K562 (cell line): Measurements from ENCODE around the gene SLC25A18. TPM values are rescaled to one million over a fixed set of nuclear protein-coding genes. Genes with fewer than 3 reads are reported as not detected.

Source experiments
- ARHGAP35 ChIP-seq: fragments of 450-650 bp; IDR thresholded peaks from 2 replicates; pipeline ENCODE4 v1.6.1; 2018; ENCODE audit not compliant: partially characterized antibody
- BRD9 ChIP-seq: fragments of 450-650 bp; IDR thresholded peaks from 2 replicates; pipeline ENCODE4 v1.6.1; 2018; ENCODE audit warnings: low read depth; ENCODE audit not compliant: partially characterized antibody
- CBX5 ChIP-seq: IDR thresholded peaks from 2 replicates; pipeline ENCODE4 v1.6.1; 2014; ENCODE audit warnings: low read depth, borderline replicate concordance
- CHD2 ChIP-seq: IDR thresholded peaks from 2 replicates; pipeline ENCODE4 v1.6.1; 2011; ENCODE audit warnings: low read depth, low read length
- CHD4 ChIP-seq: fragments of 200-600 bp; sonication (generic); IDR thresholded peaks from 3 replicates; pipeline ENCODE4 v1.6.1; 2012; ENCODE audit warnings: low read depth, mild to moderate bottlenecking, mixed read lengths, low read length, inconsistent platforms; ENCODE audit not compliant: insufficient read depth, insufficient replicate concordance, poor library complexity, severe bottlenecking
- ELF1 ChIP-seq: fragments of 200-800 bp; sonication (Bioruptor generic); IDR thresholded peaks from 2 replicates; pipeline ENCODE4 v1.6.1; 2016; ENCODE audit warnings: missing genetic modification characterization, missing compliant biosample characterization
- ETV6 ChIP-seq, 3 experiments: fragments of 150-350 bp in 1 of 3; sonication (generic) in 1 of 3; formaldehyde crosslinking in 1 of 3; IDR thresholded peaks; 2 replicates each; pipeline versions ENCODE4 v1.6.1 to v1.8.0; 2014 to 2022; ENCODE audit warnings: borderline replicate concordance in 2 of 3, low read depth in 2 of 3, antibody characterized with exemption in 1 of 3, low read length in 1 of 3, mild to moderate bottlenecking in 1 of 3, missing genetic modification reagents in 1 of 3
- JUN ChIP-seq, 2 experiments: sonication (generic) in 1 of 2; formaldehyde crosslinking in 1 of 2; IDR thresholded peaks; 2 replicates each; pipeline versions ENCODE4 v1.6.1 to v1.8.0; 2012 to 2022; ENCODE audit warnings: borderline replicate concordance in 2 of 2, mild to moderate bottlenecking in 2 of 2, improper control_type of control experiment in 1 of 2, low read depth in 1 of 2, low read length in 1 of 2, missing genetic modification reagents in 1 of 2
- JUNB ChIP-seq: fragments of 450-650 bp; formaldehyde crosslinking; conservative IDR thresholded peaks from 2 replicates; pipeline ENCODE4 v1.4.0; 2020; ENCODE audit warnings: mild to moderate bottlenecking
- MAFF ChIP-seq: IDR thresholded peaks from 2 replicates; pipeline ENCODE4 v1.6.1; 2012; ENCODE audit warnings: low read length, improper control_type of control experiment
- NFE2L1 ChIP-seq: fragments of 450-650 bp; IDR thresholded peaks from 2 replicates; pipeline ENCODE4 v1.6.1; 2016; ENCODE audit warnings: missing genetic modification characterization, low read depth, mild to moderate bottlenecking, missing compliant biosample characterization, moderate library complexity, borderline replicate concordance
- NR1H2 ChIP-seq: sonication (generic); formaldehyde crosslinking; IDR thresholded peaks from 2 replicates; pipeline ENCODE4 v1.4.0; 2020; ENCODE audit warnings: mild to moderate bottlenecking, missing genetic modification reagents
- NRF1 ChIP-seq, 2 experiments: fragments of 450-650 bp; IDR thresholded peaks in 1 of 2; conservative IDR thresholded peaks in 1 of 2; 2 replicates each; pipeline ENCODE4 v1.6.1; 2014; ENCODE audit warnings: mild to moderate bottlenecking in 2 of 2
- PTTG1 ChIP-seq: fragments of 450-650 bp; IDR thresholded peaks from 2 replicates; pipeline ENCODE4 v1.6.1; 2016; ENCODE audit warnings: low read depth, mild to moderate bottlenecking, missing genetic modification characterization, missing compliant biosample characterization
- TCFL5 ChIP-seq: fragments of 250-450 bp; sonication (Bioruptor Pico); conservative IDR thresholded peaks from 2 replicates; pipeline ENCODE4 v1.6.1; 2021; ENCODE audit warnings: mild to moderate bottlenecking, moderate library complexity, matching md5 sums
- ZSCAN29 ChIP-seq: fragments of 450-650 bp; IDR thresholded peaks from 2 replicates; pipeline ENCODE4 v1.6.1; 2017
- polyA plus RNA-seq, 8 experiments: library from polyadenylated mRNA; depleted of rRNA in 4 of 8; stranded (reverse) in 5 of 8; unstranded in 3 of 8; fragments of >200 nt; fragmentation: Nextera tagmentation in 2 of 8; fragmentation: Illumina TruSeq in 1 of 8; extraction: Ambion mirVana in 2 of 8; extraction: Trizol in 1 of 8; gene quantifications; 2 replicates each; pipeline versions ENCODE4 v1.2.1 to v1.2.3, GENCODE V29; 2011 to 2014; ENCODE audit warnings: inconsistent platforms in 1 of 8, missing spikeins in 1 of 8
- total RNA-seq, 7 experiments: library from RNA; depleted of rRNA in 6 of 7; stranded (reverse); fragments of >200 nt in 6 of 7; fragmentation: Illumina TruSeq in 2 of 7; extraction: Trizol in 2 of 7; gene quantifications; 2 replicates each; pipeline versions ENCODE4 v1.2.1 to v1.2.3, GENCODE V29; 2011 to 2021; ENCODE audit warnings: low replicate concordance in 1 of 7
- TF ChIP-seq, protein P1 (sequence below): sonication (generic); formaldehyde crosslinking; IDR thresholded peaks from 2 replicates; pipeline ENCODE4 v1.8.1; 2023; ENCODE audit warnings: missing genetic modification reagents, mild to moderate bottlenecking, borderline replicate concordance
- TF ChIP-seq, protein P2 (sequence below): fragments of 250-450 bp; sonication (Bioruptor Pico); IDR thresholded peaks from 2 replicates; pipeline ENCODE4 v1.5.1; 2021; ENCODE audit warnings: mild to moderate bottlenecking

The SLC25A18 gene
- total and polyA plus RNA-seq, 9 of the 15 experiments (the other 6 are each of a cell fraction or from before 2014, with no cell fraction given), result 0.04 TPM; not detected in 8

DNA sequence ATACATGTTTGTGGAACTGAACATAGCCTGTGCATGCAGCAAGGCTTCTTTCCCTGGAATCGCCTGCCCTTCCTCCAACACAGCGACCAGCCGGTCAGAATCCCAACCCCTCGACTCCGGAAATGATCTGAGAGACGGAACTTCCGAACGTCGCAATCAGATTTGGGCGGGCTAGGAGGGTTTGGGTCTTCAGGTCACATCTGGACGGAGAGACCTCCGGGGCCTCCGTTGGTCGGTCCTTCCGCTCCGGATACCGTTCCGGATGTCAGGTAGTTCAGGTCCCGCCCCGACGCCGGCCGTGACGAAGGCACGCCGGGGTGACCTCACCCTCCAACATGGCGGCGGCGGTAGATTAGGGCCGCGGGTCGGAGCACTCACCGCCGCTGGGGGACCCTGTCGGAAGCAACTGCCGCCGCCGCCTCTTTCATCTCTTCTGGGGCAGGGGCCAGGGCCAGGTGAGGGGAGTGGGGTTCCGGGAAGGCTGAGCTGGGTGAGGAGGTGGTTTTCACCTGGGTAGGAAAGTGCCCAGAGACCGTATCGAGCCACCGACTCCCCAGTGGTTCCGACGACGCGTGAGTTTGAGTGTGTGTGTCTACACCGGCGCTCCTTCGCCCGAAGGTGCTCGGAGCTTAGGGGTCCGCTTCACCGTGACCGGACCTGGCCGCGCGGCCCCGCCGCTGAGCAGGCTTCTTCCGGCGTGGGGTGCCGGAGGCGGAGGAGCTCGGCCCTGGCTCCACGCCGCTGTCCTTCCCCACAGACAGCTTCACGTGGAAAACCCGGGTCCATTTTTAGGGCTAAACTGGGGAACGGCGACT is 75.3 kb downstream of the SLC25A18 start, which contains the start of gene BCL2L13 (continued):
- TF ChIP-seq, protein P1, sequence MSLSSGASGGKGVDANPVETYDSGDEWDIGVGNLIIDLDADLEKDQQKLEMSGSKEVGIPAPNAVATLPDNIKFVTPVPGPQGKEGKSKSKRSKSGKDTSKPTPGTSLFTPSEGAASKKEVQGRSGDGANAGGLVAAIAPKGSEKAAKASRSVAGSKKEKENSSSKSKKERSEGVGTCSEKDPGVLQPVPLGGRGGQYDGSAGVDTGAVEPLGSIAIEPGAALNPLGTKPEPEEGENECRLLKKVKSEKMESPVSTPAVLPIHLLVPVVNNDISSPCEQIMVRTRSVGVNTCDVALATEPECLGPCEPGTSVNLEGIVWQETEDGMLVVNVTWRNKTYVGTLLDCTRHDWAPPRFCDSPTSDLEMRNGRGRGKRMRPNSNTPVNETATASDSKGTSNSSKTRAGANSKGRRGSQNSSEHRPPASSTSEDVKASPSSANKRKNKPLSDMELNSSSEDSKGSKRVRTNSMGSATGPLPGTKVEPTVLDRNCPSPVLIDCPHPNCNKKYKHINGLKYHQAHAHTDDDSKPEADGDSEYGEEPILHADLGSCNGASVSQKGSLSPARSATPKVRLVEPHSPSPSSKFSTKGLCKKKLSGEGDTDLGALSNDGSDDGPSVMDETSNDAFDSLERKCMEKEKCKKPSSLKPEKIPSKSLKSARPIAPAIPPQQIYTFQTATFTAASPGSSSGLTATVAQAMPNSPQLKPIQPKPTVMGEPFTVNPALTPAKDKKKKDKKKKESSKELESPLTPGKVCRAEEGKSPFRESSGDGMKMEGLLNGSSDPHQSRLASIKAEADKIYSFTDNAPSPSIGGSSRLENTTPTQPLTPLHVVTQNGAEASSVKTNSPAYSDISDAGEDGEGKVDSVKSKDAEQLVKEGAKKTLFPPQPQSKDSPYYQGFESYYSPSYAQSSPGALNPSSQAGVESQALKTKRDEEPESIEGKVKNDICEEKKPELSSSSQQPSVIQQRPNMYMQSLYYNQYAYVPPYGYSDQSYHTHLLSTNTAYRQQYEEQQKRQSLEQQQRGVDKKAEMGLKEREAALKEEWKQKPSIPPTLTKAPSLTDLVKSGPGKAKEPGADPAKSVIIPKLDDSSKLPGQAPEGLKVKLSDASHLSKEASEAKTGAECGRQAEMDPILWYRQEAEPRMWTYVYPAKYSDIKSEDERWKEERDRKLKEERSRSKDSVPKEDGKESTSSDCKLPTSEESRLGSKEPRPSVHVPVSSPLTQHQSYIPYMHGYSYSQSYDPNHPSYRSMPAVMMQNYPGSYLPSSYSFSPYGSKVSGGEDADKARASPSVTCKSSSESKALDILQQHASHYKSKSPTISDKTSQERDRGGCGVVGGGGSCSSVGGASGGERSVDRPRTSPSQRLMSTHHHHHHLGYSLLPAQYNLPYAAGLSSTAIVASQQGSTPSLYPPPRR (CRISPR knock-in tag), result 0 out of 2 replicates have a peak, but pooled peaks have one; percentile 77
- TF ChIP-seq CBX5 (no peak), ETV6 (IDR thresholded peaks at IDR 0.05; ENCODE audit: borderline replicate concordance in 1 of 2, low read depth in 2 of 2, low read length in 1 of 2) (0 out of 4 replicates have a peak, but pooled peaks of 1 of the 2 experiments have one; percentile 29), ETV6 (CRISPR knock-in tag; IDR thresholded peaks at IDR 0.05; ENCODE audit: borderline replicate concordance) (no peak; the same call in 1 of the 2 replicates), CHD4 (no peak), MAFF (no peak), NR1H2 (CRISPR knock-in tag) (peak; percentile 89), JUNB (CRISPR knock-in tag) (0 out of 2 replicates have a peak, but pooled peaks have one; percentile 4), ARHGAP35 (no peak), PTTG1 (no peak), JUN (IDR thresholded peaks at IDR 0.05; ENCODE audit: borderline replicate concordance, low read depth, low read length) (peak; percentile 95), JUN (CRISPR knock-in tag; IDR thresholded peaks at IDR 0.05; ENCODE audit: borderline replicate concordance) (peak; percentile 99), NFE2L1 (no peak), NRF1 (conservative IDR thresholded peaks at IDR 0.05 in 1 of 2, IDR thresholded peaks at IDR 0.05 in 1 of 2) (peak; percentile 53 to 62), BRD9 (no peak), TCFL5 (no peak), CHD2 (peak; percentile 17; the same call in 1 of the 2 replicates), ELF1 (tag) (peak; percentile 86), ZSCAN29 (peak; percentile 92)
- TF ChIP-seq, protein P2, sequence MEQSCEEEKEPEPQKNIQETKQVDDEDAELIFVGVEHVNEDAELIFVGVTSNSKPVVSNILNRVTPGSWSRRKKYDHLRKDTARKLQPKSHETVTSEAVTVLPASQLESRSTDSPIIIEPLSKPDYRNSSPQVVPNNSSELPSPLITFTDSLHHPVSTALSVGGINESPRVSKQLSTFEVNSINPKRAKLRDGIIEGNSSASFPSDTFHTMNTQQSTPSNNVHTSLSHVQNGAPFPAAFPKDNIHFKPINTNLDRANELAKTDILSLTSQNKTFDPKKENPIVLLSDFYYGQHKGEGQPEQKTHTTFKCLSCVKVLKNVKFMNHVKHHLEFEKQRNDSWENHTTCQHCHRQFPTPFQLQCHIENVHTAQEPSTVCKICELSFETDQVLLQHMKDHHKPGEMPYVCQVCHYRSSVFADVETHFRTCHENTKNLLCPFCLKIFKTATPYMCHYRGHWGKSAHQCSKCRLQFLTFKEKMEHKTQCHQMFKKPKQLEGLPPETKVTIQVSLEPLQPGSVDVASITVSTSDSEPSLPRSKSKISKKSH (CRISPR knock-in tag), result no peak
